DND-41 (cell line): ENCODE results near the gene TIMM23.

ENCODE experiments used
- EZH2 ChIP-seq: IDR thresholded peaks from 3 replicates; pipeline ENCODE4 v1.6.1; 2012; ENCODE audit warnings: borderline replicate concordance, low read depth, mild to moderate bottlenecking, moderate library complexity, low read length, inconsistent platforms; ENCODE audit not compliant: severe bottlenecking
- TF ChIP-seq, protein P1 (sequence below): IDR thresholded peaks from 2 replicates; pipeline ENCODE4 v1.5.1; 2012; ENCODE audit warnings: borderline replicate concordance, low read length, moderate library complexity, mild to moderate bottlenecking; ENCODE audit not compliant: poor library complexity, severe bottlenecking; ENCODE audit errors: extremely low read depth

DNA sequence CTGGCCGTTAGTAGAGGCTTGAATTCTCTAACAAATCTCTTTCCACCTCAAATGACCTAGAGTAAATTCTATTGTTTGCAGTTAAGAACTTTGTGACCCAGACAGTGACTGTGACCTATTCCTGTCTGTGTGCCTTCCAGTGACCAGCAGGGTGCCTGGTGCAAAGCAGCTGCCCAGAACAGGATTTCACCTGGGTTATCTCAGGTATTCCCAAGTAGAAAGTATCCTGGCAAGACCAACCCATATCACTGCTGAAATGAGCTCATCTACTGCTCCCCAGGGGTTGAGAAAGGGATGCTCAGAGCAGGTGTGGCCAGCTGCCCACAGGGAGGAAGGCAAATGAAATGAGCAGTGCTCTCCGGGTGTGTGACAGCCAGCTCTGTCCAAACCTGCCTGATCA lies 75.9 kb downstream of the TIMM23 start:
- TF ChIP-seq, protein P1, sequence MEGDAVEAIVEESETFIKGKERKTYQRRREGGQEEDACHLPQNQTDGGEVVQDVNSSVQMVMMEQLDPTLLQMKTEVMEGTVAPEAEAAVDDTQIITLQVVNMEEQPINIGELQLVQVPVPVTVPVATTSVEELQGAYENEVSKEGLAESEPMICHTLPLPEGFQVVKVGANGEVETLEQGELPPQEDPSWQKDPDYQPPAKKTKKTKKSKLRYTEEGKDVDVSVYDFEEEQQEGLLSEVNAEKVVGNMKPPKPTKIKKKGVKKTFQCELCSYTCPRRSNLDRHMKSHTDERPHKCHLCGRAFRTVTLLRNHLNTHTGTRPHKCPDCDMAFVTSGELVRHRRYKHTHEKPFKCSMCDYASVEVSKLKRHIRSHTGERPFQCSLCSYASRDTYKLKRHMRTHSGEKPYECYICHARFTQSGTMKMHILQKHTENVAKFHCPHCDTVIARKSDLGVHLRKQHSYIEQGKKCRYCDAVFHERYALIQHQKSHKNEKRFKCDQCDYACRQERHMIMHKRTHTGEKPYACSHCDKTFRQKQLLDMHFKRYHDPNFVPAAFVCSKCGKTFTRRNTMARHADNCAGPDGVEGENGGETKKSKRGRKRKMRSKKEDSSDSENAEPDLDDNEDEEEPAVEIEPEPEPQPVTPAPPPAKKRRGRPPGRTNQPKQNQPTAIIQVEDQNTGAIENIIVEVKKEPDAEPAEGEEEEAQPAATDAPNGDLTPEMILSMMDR: no peak
- TF ChIP-seq EZH2: no peak
